ENCODE results near the gene SPATA7.

The SPATA7 gene

GRCh38 chr14:88385212-88386101, at the start of gene SPATA7:
Gene SPATA7 (plus strand): TSS chr14:88385657. CDS start chr14:88385819, 162 bp downstream.
- Histone ChIP-seq H3K9me3 (ENCODE audit: severe bottlenecking) (no peaks in the 10 kb centered on the region), H3K27me3 (ENCODE audit: insufficient read depth, low read depth, severe bottlenecking) (no peaks in the 10 kb centered on the region), H3K4me3 (ENCODE audit: low read depth, low read length) (peak within 1 kb of the TSS; percentile 72), H3K27ac (peak within 1 kb of the TSS; percentile 39), H3K36me3 (no peaks in the 10 kb centered on the region)
- TF ChIP-seq CTCF (IDR thresholded peaks at IDR 0.05; ENCODE audit: low read depth, low read length), result 0 out of 2 replicates have a peak, but pooled peaks have one; percentile 3
- peak; percentile 95 for DNase-seq

GRCh38 chr14:88340357-88340756, 45.1 kb upstream of the SPATA7 start:
- no peak for DNase-seq
- TF ChIP-seq CTCF (IDR thresholded peaks at IDR 0.05; ENCODE audit: low read depth, low read length), result no peak
- H3K9me3 ChIP-seq (ENCODE audit: severe bottlenecking), result no peaks in the 10 kb centered on the region
- no peaks in the 10 kb centered on the region for H3K36me3 ChIP-seq
- H3K27me3 ChIP-seq (ENCODE audit: insufficient read depth, low read depth, severe bottlenecking), result no peaks in the 10 kb centered on the region
- H3K27ac ChIP-seq, result no peak overlapping the region
- no peak overlapping the region for H3K4me3 ChIP-seq (ENCODE audit: low read depth, low read length)

- no peak overlapping the region for H3K4me3 ChIP-seq (ENCODE audit: low read depth, low read length)
- no peaks in the 10 kb centered on the region for H3K36me3 ChIP-seq
- DNase-seq, result no peak
- no peaks in the 10 kb centered on the region for H3K27me3 ChIP-seq (ENCODE audit: insufficient read depth, low read depth, severe bottlenecking)
- TF ChIP-seq CTCF (IDR thresholded peaks at IDR 0.05; ENCODE audit: low read depth, low read length), result no peak
- no peak overlapping the region for H3K27ac ChIP-seq
- H3K9me3 ChIP-seq (ENCODE audit: severe bottlenecking), result no peaks in the 10 kb centered on the region
These were observed 42.5 kb upstream of the SPATA7 start for GRCh38 chr14:88342980-88343379.

- H3K9me3 ChIP-seq (ENCODE audit: severe bottlenecking), result no peaks in the 10 kb centered on the region
- TF ChIP-seq CTCF (IDR thresholded peaks at IDR 0.05; ENCODE audit: low read depth, low read length), result no peak
- H3K27me3 ChIP-seq (ENCODE audit: insufficient read depth, low read depth, severe bottlenecking), result no peaks in the 10 kb centered on the region
- H3K36me3 ChIP-seq, result no peaks in the 10 kb centered on the region
- no peak overlapping the region for H3K27ac ChIP-seq
- DNase-seq, result no peak
- H3K4me3 ChIP-seq (ENCODE audit: low read depth, low read length), result no peak overlapping the region
These were observed 39.3 kb upstream of the SPATA7 start for GRCh38 chr14:88346048-88346639.

GRCh38 chr14:88348546-88348945, 36.9 kb upstream of the SPATA7 start:
- Histone ChIP-seq H3K4me3 (ENCODE audit: low read depth, low read length) (no peak overlapping the region), H3K27ac (no peak overlapping the region), H3K27me3 (ENCODE audit: insufficient read depth, low read depth, severe bottlenecking) (no peaks in the 10 kb centered on the region), H3K9me3 (ENCODE audit: severe bottlenecking) (no peaks in the 10 kb centered on the region), H3K36me3 (no peaks in the 10 kb centered on the region)
- no peak for DNase-seq
- no peak for TF ChIP-seq CTCF (IDR thresholded peaks at IDR 0.05; ENCODE audit: low read depth, low read length)
